Mucosa of rectum (tissue), 2 donors: ENCODE data around the gene GTF2H1.

Experiments
- H3K27ac ChIP-seq, 2 donors: one replicate each; pipeline ENCODE4 v1.7.0; 2013; ENCODE audit warnings: inconsistent platforms in 2 of 2, low read depth in 2 of 2, low read length in 2 of 2
- H3K27me3 ChIP-seq, 2 donors: one replicate each; pipeline ENCODE4 v1.7.0; 2013; ENCODE audit warnings: low read length in 2 of 2; ENCODE audit not compliant: control insufficient read depth in 2 of 2, insufficient read depth in 2 of 2
- H3K36me3 ChIP-seq, 2 donors: one replicate each; pipeline ENCODE4 v1.7.0; 2013; ENCODE audit warnings: low read length in 2 of 2; ENCODE audit not compliant: control insufficient read depth in 2 of 2, insufficient read depth in 2 of 2
- H3K4me1 ChIP-seq, 2 donors: one replicate each; pipeline ENCODE4 v1.7.0; 2013; ENCODE audit warnings: low read length in 2 of 2, mild to moderate bottlenecking in 1 of 2; ENCODE audit not compliant: control insufficient read depth in 2 of 2, insufficient read depth in 2 of 2
- H3K4me3 ChIP-seq, 2 donors: one replicate each; pipeline ENCODE4 v1.7.0; 2013; ENCODE audit warnings: low read length in 2 of 2
- H3K9ac ChIP-seq, 2 donors: one replicate each; pipeline ENCODE4 v1.7.0; 2013; ENCODE audit warnings: low read length in 2 of 2, low read depth in 1 of 2, mild to moderate bottlenecking in 1 of 2
- H3K9me3 ChIP-seq, 2 donors: one replicate each; pipeline ENCODE4 v1.7.0; 2013; ENCODE audit warnings: low read length in 2 of 2; ENCODE audit not compliant: control insufficient read depth in 2 of 2
- donor health status: healthy.
- donor health status: Normal muscosa, but diverticular disease.

The GTF2H1 gene

DNA sequence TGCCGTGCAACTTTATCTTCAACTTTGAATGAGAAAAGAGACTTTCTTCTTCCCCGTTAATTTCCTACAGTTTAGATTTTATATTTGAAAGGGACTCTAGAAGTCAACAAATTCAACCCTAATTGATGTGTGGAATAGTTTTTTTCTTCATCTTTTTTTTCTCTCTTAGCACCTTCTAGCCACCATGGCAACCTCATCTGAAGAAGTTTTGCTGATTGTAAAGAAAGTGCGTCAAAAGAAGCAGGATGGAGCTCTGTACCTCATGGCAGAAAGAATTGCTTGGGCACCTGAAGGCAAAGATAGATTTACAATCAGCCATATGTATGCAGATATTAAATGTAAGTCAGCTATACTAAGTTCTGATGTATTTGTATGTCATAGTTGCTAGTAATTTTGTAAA, 10.5 kb downstream of the GTF2H1 start:
- no peaks in the 10 kb centered on the region for H3K4me1 ChIP-seq
- no peaks in the 10 kb centered on the region for H3K27me3 ChIP-seq
- no peak overlapping the region for H3K9ac ChIP-seq
- no peak overlapping the region for H3K4me3 ChIP-seq
- H3K27ac ChIP-seq = no peak overlapping the region
- no peaks in the 10 kb centered on the region for H3K9me3 ChIP-seq
- peaks cover 31 to 49% of the 10 kb centered on the region in 2 donors for H3K36me3 ChIP-seq

DNA sequence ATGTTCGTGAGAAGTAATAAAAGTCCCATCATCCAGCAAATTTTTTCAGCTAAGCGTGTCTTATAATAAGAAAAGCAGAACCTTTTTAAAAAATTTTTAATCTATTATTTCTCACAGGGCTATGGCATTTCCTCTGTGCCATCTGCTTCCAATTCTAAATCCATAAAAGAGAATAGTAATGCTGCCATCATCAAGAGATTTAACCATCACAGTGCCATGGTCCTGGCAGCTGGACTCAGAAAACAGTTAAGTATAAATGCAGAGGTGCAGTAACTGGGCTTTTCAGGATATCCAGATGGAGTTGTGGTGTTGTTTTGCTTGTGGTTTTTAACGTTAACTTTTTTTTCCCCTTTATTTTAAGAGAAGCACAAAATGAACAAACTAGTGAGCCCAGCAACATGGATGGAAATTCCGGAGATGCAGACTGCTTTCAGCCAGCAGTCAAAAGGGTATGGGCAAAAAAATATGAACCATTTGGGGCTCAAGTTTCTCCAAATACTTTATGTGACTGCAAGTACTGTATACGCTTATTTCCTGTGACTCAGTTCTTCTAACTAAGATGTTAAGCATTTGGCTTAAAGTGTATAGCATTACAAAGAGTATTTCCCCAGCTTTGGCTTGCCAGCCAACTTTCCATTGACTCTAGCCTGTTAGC, 25.2 kb downstream of the GTF2H1 start:
- Histone ChIP-seq H3K36me3 (peaks cover 45 to 50% of the 10 kb centered on the region in 2 donors), H3K27me3 (no peaks in the 10 kb centered on the region)

DNA sequence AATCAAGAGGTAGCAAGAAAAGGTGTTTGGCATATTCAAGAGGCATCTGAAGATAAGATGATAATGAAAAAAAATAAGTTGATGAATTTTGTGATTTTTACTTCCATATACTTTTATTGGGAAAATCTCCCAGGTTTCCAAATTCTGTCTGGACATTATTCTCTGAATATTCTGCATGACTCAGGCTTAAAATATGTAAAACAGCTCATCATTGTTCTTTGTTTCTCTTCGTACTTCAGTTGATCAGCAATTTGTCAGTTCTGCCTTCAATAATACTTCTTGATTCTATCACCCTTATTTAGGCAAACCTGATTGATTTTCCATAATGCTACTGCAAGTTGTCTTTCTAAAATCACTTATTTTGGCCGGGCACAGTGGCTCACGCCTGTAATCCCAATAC, 30.2 kb downstream of the GTF2H1 start:
- Histone ChIP-seq H3K4me3 (no peak overlapping the region), H3K27me3 (no peaks in the 10 kb centered on the region), H3K9ac (no peak overlapping the region), H3K4me1 (no peaks in the 10 kb centered on the region), H3K9me3 (no peaks in the 10 kb centered on the region), H3K36me3 (peaks cover 32 to 50% of the 10 kb centered on the region in 2 donors), H3K27ac (no peak overlapping the region)

More for the DNA sequence above, 25.2 kb downstream of the GTF2H1 start:
- H3K4me1 ChIP-seq = no peaks in the 10 kb centered on the region
- H3K9me3 ChIP-seq = no peaks in the 10 kb centered on the region
- H3K4me3 ChIP-seq = no peak overlapping the region
- no peak overlapping the region for H3K9ac ChIP-seq
- no peak overlapping the region for H3K27ac ChIP-seq

DNA sequence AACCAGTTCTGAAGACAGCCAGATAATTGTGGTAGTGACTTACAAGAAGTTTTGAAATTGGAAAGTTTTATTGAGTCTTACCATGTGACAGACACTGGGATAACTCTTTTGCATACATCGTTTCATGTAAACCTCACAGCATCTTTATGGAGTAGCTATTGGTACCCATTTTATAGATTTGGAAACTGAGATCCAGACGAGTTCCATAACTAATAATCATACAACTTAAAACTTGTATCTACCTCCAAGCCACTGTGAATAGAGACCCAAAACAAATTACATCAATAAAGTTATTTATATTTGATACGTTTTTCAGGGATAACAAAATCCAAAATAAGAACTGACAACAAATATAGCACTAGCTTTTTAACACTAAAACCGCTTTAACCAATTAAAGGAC, 36.3 kb downstream of the GTF2H1 start:
- Histone ChIP-seq H3K4me3 (no peak overlapping the region), H3K4me1 (no peaks in the 10 kb centered on the region), H3K9ac (no peak overlapping the region), H3K27ac (no peak overlapping the region), H3K9me3 (no peaks in the 10 kb centered on the region), H3K27me3 (no peaks in the 10 kb centered on the region), H3K36me3 (peaks cover 47 to 59% of the 10 kb centered on the region in 2 donors)

DNA sequence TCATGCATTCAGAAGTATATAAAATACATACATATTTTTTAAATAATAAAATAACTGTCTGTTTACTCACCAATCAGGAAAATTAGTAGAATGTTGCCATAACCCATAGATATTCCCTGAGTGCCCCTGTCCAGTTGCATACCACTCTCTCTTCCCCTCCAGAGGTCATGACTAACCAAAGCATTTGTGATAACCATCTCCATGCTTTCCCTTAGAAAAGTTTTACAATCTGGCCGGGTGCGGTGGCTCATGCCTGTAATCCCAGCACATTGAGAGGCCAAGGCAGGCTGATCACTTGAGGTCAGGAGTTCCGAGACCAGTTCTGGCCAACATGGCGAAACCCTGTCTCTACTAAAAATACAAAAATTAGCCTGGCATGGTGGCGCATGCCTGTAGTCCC, 38.8 kb downstream of the GTF2H1 start:
- no peaks in the 10 kb centered on the region for H3K9me3 ChIP-seq
- no peak overlapping the region for H3K4me3 ChIP-seq
- no peak overlapping the region for H3K27ac ChIP-seq
- peaks cover 53 to 78% of the 10 kb centered on the region in 2 donors for H3K36me3 ChIP-seq
- H3K27me3 ChIP-seq = no peaks in the 10 kb centered on the region
- H3K4me1 ChIP-seq = no peaks in the 10 kb centered on the region
- no peak overlapping the region for H3K9ac ChIP-seq

DNA sequence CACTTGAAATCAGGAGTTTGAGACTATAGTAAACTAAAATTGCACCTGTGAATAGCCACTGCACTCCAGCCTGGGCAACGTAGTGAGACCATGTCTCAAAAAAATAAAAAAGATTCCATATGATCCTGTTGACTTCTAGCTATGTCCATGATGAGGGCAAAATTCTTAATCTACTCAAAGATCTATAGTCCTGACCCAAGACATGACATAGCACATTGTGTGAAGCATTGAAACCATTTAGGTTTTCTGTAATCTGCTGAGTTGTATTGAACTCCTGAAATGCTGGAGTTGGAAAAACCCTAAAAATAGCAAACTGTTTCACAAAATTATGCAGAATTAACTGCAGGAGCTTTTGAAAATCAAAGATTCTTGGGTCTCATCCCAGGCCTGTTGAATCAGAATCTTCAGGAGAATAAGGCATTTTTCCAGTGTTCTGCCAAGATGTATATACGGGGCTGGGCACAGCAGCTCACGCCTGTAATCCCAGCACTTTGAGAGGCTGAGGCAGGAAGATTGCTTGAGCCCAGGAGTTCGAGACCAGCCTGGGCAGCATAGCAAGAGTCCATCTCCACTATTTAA, 42.2 kb downstream of the GTF2H1 start:
- no peaks in the 10 kb centered on the region for H3K4me1 ChIP-seq
- no peak overlapping the region for H3K4me3 ChIP-seq
- H3K9ac ChIP-seq = no peak overlapping the region
- no peaks in the 10 kb centered on the region for H3K9me3 ChIP-seq
- H3K27me3 ChIP-seq = no peaks in the 10 kb centered on the region
- H3K27ac ChIP-seq = no peak overlapping the region
- H3K36me3 ChIP-seq = peaks cover 35 to 48% of the 10 kb centered on the region in 2 donors

DNA sequence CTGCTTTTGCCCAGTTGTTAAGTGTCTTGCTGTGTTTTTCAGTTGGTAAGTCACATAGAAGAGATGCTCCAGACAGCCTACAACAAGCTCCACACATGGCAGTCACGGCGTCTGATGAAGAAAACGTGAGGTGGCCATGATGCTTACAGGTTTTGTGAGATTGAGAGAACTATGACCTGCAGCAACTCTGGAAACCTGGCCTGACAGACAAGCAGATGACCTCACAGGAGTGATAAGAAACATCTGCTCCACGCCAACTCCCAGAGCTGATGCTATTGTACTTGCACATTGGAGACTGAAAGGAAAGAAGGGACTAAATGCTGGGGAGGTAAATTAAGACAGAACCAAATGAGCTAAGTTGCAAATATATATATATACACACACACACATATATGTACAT, 43.4 kb downstream of the GTF2H1 start:
- peaks cover 31 to 42% of the 10 kb centered on the region in 2 donors for H3K36me3 ChIP-seq
- H3K4me1 ChIP-seq = no peaks in the 10 kb centered on the region
- H3K4me3 ChIP-seq = no peak overlapping the region

DNA sequence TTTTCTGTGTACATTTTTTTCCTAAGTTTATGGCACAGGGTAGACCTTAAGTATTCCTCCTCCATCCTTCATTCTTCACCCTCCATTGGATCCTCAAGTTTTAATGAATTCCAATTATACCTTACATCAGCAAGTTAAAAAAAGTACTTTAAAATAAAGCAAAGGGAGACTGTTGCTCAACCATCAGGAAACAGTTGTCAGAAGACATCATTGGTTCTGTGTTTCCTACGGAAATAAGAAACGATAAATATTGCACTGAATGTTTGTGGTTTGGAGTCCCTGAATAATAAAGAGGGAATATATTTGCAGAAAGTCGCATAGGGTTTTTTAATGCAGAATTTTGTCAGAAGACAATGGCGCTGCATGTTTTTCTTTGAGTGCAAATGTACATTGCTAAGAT, 43.9 kb downstream of the GTF2H1 start:
- H3K9me3 ChIP-seq = no peaks in the 10 kb centered on the region
- no peak overlapping the region for H3K4me3 ChIP-seq
- H3K36me3 ChIP-seq = peaks cover 29 to 37% of the 10 kb centered on the region in 2 donors
- H3K4me1 ChIP-seq = no peaks in the 10 kb centered on the region
- H3K9ac ChIP-seq = no peak overlapping the region
- no peaks in the 10 kb centered on the region for H3K27me3 ChIP-seq
- no peak overlapping the region for H3K27ac ChIP-seq

More for the DNA sequence above, 43.4 kb downstream of the GTF2H1 start:
- Histone ChIP-seq H3K9ac (no peak overlapping the region), H3K9me3 (no peaks in the 10 kb centered on the region), H3K27me3 (no peaks in the 10 kb centered on the region), H3K27ac (no peak overlapping the region)

DNA sequence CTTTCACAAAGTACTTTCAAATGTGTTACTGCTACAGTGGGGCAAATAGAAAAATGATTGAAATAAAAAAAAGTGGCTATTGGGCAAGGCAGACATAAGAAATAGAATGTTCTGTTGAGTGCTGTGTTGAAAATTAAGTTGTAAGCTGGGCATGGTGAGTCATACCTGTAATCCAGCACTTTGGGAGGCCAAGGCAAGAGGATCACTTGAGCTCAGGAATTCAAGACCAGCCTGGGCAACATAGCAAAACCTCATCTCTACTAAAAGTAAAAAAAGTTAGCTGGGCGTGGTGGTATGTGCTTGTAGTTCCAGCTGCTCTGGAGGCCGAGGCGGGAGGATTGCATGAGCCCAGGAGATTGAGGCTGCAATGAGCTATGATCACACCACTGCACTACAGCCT, 45.1 kb downstream of the GTF2H1 start:
- no peak overlapping the region for H3K4me3 ChIP-seq
- H3K36me3 ChIP-seq = peaks cover 21 to 30% of the 10 kb centered on the region in 2 donors
- no peaks in the 10 kb centered on the region for H3K9me3 ChIP-seq
- no peak overlapping the region for H3K27ac ChIP-seq
- no peaks in the 10 kb centered on the region for H3K4me1 ChIP-seq
- no peak overlapping the region for H3K9ac ChIP-seq
- H3K27me3 ChIP-seq = no peaks in the 10 kb centered on the region

DNA sequence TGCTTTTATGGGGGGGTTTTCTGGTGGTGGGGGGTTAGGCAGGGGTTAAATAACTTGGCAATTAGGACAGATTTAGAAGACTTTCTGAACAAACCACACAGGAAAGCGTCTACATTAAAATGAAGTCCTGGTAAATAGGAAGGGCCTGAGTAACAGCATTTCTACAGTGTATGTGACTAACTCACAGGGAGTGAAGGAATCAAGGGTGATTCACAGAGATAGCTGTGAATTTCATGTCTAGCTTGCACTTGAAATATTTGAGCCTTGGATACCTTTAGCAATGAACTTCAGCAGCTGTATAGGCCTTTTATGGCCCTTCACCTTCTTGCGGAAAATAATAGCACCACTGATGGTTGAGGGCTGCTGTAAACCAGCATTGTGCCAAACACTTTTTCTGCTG, 45.9 kb downstream of the GTF2H1 start:
- H3K27ac ChIP-seq = no peak overlapping the region
- no peak overlapping the region for H3K4me3 ChIP-seq
- H3K36me3 ChIP-seq = peaks cover 17 to 26% of the 10 kb centered on the region in 2 donors
- H3K27me3 ChIP-seq = no peaks in the 10 kb centered on the region
- no peak overlapping the region for H3K9ac ChIP-seq
- H3K9me3 ChIP-seq = no peaks in the 10 kb centered on the region
- no peaks in the 10 kb centered on the region for H3K4me1 ChIP-seq
